NB4 (cell line): ENCODE results near the gene ENO2.

ENCODE experiments used
- DNase-seq: peaks from one replicate; pipeline ENCODE4 v3.0.0; 2010; ENCODE audit warnings: low read depth
- H3K4me3 ChIP-seq: one replicate; pipeline ENCODE4 v1.5.1; 2011; ENCODE audit warnings: mild to moderate bottlenecking, low read depth, low read length, moderate library complexity
- MYC ChIP-seq: IDR thresholded peaks from 2 replicates; pipeline ENCODE4 v1.6.1; 2011; ENCODE audit warnings: low read depth, low read length
- POLR2A ChIP-seq: IDR thresholded peaks from 2 replicates; pipeline ENCODE4 v1.6.1; 2011; ENCODE audit warnings: mild to moderate bottlenecking; ENCODE audit not compliant: insufficient read length; ENCODE audit errors: extremely low read depth
- TF ChIP-seq, protein P1 (sequence below): IDR thresholded peaks from 2 replicates; pipeline ENCODE4 v1.6.1; 2011; ENCODE audit warnings: low read depth, low read length
- TF ChIP-seq, protein P2 (sequence below): IDR thresholded peaks from one replicate; pipeline ENCODE4 v1.5.1; 2012; ENCODE audit warnings: low read depth, low read length

Gene ENO2

DNA sequence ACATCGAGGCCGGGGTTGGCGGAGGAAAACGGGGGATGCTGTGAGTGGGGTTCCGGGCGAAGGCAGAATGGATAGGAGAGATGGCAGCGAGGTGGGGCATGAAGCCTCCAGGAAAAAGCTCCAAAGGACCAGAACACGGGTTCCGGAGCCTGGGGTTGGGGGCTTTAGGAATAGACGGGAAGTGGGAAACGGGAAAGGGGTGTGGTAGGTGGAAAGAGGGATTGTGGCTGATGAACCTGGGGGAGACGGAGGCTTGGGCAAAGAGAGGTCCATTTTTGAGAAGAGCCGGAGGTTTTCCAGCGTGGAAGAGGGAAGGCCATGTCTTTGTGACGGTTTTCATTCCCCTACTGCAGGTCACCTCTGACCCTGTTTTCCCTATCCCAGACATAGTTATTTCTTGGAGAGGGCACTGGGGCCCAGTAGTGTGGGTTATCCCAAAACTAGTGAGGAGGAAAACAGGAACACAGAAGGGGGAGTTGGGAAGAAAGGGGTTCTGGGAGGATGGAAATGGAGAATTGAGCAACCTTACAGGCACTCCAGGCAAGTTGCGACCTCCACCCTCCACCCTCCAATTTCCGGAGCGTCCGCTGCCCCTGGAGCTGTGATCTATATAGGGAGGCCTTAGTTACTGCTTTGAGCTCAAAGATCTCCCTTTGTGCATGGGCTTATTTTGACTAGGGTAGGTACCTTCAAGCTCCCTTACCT is 14.5 kb downstream of the ENO2 start:
- peak overlapping the region; percentile 25 for H3K4me3 ChIP-seq
- DNase-seq: no peak
- TF ChIP-seq, protein P1, sequence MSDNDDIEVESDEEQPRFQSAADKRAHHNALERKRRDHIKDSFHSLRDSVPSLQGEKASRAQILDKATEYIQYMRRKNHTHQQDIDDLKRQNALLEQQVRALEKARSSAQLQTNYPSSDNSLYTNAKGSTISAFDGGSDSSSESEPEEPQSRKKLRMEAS: no peak
- TF ChIP-seq POLR2A (no peak), MYC (no peak)
- TF ChIP-seq, protein P2, sequence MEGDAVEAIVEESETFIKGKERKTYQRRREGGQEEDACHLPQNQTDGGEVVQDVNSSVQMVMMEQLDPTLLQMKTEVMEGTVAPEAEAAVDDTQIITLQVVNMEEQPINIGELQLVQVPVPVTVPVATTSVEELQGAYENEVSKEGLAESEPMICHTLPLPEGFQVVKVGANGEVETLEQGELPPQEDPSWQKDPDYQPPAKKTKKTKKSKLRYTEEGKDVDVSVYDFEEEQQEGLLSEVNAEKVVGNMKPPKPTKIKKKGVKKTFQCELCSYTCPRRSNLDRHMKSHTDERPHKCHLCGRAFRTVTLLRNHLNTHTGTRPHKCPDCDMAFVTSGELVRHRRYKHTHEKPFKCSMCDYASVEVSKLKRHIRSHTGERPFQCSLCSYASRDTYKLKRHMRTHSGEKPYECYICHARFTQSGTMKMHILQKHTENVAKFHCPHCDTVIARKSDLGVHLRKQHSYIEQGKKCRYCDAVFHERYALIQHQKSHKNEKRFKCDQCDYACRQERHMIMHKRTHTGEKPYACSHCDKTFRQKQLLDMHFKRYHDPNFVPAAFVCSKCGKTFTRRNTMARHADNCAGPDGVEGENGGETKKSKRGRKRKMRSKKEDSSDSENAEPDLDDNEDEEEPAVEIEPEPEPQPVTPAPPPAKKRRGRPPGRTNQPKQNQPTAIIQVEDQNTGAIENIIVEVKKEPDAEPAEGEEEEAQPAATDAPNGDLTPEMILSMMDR: no peak

DNA sequence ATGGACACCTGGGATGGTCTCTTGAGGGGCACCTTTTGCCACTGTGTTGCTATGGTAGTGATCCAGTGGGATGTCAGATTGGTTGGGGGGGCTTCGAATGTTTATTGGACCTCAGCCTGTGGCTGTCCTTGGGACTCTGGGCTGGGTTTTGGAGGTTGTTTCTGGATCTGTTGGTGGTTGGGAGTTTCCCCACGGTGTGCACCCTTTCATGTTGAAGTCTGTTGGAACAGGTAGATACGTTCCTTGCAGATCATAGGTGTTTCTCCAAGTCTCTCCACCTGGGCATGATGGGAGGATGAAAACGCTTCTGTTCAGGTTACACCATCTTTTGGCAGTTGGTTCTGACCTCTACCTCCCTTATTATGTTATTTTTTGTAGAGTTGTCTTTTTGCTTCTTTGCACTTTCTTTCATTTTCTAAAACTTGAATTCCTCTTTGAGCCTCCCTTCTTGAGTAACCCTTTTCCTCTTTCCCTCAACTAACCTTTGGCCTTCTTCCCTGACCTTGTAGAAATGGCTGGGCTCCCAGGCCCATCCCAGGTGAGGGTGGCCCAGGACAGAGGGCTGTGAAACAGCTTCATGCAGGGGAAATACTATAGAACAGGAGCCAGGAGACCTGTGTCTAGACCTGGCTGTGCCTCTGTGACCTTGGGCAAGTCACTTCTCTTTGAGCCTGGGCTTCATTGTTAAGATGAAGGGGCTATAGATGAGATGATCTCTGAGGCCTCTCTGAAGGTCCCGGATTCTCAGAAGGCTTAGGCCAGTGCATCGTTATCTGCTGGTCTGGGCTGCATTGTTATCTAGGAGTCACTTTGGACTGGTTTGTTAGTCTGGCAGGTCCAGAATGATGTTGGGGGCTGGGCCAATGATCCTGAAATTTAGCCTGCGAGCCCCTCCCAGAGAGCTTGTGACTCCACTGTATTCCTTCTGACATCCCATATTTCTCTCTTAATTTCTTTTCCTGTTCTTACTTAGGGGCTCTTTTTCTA is 15.4 kb downstream of the ENO2 start:
- no peak overlapping the region for H3K4me3 ChIP-seq
- DNase-seq: no peak
- TF ChIP-seq MYC (no peak), POLR2A (no peak)
- TF ChIP-seq, protein P2: no peak
- TF ChIP-seq, protein P1: no peak

DNA sequence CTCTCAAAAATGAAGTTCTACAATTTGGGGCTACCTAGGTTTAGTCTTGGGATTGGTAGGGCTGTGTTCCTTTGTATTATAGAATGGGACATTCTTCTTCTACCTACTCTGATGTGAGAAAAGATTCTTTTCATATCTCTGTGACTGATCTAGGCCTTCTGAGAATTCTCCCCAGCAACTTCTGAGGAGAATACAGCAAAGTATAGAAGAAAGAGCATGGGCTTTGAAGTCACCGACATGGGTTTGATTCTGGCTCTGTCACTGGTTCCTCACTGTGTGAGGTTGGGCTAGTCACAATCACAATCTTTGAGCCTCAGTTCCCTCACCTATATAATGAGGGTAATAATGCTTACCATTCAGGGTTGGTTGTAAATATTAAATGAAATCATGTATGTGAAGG is 18.4 kb downstream of the ENO2 start:
- H3K4me3 ChIP-seq: no peak overlapping the region
- TF ChIP-seq MYC: no peak
- TF ChIP-seq, protein P1: no peak
- TF ChIP-seq POLR2A: no peak
- TF ChIP-seq, protein P2: no peak
- no peak for DNase-seq

DNA sequence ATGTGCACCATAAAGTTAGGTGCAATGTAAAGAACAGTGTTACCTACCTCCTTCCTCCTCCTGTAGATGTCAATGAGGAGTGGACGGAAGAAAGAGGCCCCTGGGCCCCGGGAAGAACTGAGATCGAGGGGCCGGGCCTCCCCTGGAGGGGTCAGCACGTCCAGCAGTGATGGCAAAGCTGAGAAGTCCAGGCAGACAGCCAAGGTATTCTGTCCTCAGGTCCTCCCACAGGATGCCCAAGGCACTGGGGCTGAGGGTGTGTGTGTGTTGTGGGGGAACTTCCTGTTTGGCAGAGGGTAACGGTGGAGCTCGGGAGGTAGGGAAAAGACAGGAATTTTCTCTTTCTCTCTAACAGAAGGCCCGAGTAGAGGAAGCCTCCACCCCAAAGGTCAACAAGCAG is 19.7 kb downstream of the ENO2 start:
- TF ChIP-seq, protein P2: no peak
- TF ChIP-seq POLR2A (no peak), MYC (no peak)
- TF ChIP-seq, protein P1: no peak
- H3K4me3 ChIP-seq: no peak overlapping the region
- DNase-seq: no peak

DNA sequence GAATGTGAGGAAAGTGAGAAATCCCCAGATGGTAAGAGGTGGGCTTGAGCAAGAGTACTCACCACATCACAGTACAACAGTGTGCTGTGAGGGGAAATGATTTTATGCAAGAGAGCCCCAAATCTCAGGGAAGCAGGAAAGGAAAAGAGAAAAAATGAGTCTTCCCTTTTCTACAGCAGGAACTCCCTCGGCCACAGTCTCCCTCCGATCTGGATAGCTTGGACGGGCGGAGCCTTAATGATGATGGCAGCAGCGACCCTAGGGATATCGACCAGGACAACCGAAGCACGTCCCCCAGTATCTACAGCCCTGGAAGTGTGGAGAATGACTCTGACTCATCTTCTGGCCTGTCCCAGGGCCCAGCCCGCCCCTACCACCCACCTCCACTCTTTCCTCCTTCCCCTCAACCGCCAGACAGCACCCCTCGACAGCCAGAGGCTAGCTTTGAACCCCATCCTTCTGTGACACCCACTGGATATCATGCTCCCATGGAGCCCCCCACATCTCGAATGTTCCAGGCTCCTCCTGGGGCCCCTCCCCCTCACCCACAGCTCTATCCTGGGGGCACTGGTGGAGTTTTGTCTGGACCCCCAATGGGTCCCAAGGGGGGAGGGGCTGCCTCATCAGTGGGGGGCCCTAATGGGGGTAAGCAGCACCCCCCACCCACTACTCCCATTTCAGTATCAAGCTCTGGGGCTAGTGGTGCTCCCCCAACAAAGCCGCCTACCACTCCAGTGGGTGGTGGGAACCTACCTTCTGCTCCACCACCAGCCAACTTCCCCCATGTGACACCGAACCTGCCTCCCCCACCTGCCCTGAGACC is 21.2 kb downstream of the ENO2 start:
- no peak overlapping the region for H3K4me3 ChIP-seq
- TF ChIP-seq POLR2A (no peak), MYC (no peak)
- TF ChIP-seq, protein P1: no peak
- TF ChIP-seq, protein P2: no peak
- no peak for DNase-seq
